HG03378 (cell line): ENCODE measurements around the gene CELSR2.
"Not testable (repeated sequence)": the region's sequence is repeated elsewhere in the genome, so short reads cannot be mapped to it uniquely, and the experiment has no call there.

ENCODE experiments used
- ATAC-seq: cut with Tn5 transposase; IDR thresholded peaks from one replicate; pipeline ENCODE4 v1.9.1; 2021; ENCODE audit warnings: mild to moderate bottlenecking, moderate library complexity; ENCODE audit not compliant: unreplicated experiment

Gene CELSR2

GRCh38 chr1:109248797-109249629 is at the start of gene CELSR2:
Gene CELSR2, plus strand, starts transcription at chr1:109249539. Its CDS starts 541 bp downstream, at chr1:109250080.
- no peak for ATAC-seq

- ATAC-seq: no peak
Measured at GRCh38 chr1:109199710-109200109, 49.6 kb upstream of the CELSR2 start.

- no peak for ATAC-seq
Measured at GRCh38 chr1:109201123-109201703, 48.1 kb upstream of the CELSR2 start.

GRCh38 chr1:109204484-109204883 is 44.9 kb upstream of the CELSR2 start:
- ATAC-seq: no peak

GRCh38 chr1:109206339-109206738 is 43.0 kb upstream of the CELSR2 start:
- no peak for ATAC-seq

GRCh38 chr1:109207467-109208103 is 41.8 kb upstream of the CELSR2 start:
- no peak for ATAC-seq

- no peak for ATAC-seq
Measured at GRCh38 chr1:109208394-109208793, 40.9 kb upstream of the CELSR2 start.

GRCh38 chr1:109208836-109209463 is 40.4 kb upstream of the CELSR2 start:
- ATAC-seq: no peak

- ATAC-seq: no peak
Measured at GRCh38 chr1:109210058-109210457, 39.3 kb upstream of the CELSR2 start.

GRCh38 chr1:109213345-109213823 is 36.0 kb upstream of the CELSR2 start:
- ATAC-seq: no peak

- peak; percentile 66 for ATAC-seq
Measured at GRCh38 chr1:109213824-109214693, 35.3 kb upstream of the CELSR2 start, which contains the start of gene SARS1. Gene SARS1, plus strand, starts transcription at chr1:109213918. Its CDS starts 75 bp downstream, at chr1:109213993.

GRCh38 chr1:109214695-109215623 is 34.4 kb upstream of the CELSR2 start:
- ATAC-seq: no peak

- ATAC-seq: no peak
Measured at GRCh38 chr1:109216662-109217061, 32.7 kb upstream of the CELSR2 start.

GRCh38 chr1:109218516-109218915 is 30.8 kb upstream of the CELSR2 start:
- ATAC-seq: no peak

GRCh38 chr1:109221201-109221600 is 28.1 kb upstream of the CELSR2 start:
- ATAC-seq: not testable (repeated sequence)

- ATAC-seq: no peak
Measured at GRCh38 chr1:109225308-109225707, 24.0 kb upstream of the CELSR2 start.

GRCh38 chr1:109225711-109226445 is 23.5 kb upstream of the CELSR2 start:
- ATAC-seq: no peak

GRCh38 chr1:109228167-109228566 is 21.2 kb upstream of the CELSR2 start:
- ATAC-seq: no peak
